HG03025 (cell line): ENCODE measurements around the gene GRIK3.
"Not testable (repeated sequence)": the region's sequence is repeated elsewhere in the genome, so short reads cannot be mapped to it uniquely, and the experiment has no call there.

ENCODE experiments used
- ATAC-seq: cut with Tn5 transposase; IDR thresholded peaks from one replicate; pipeline ENCODE4 v1.9.1; 2021; ENCODE audit warnings: mild to moderate bottlenecking, moderate library complexity; ENCODE audit not compliant: unreplicated experiment, low FRiP score

GRIK3 gene

GRCh38 chr1:37034121-37035013, at the start of gene GRIK3:
Gene GRIK3, minus strand, starts transcription at chr1:37034515. Its CDS starts 407 bp downstream, at chr1:37034108.
- ATAC-seq, result no peak

- ATAC-seq, result no peak
Observed at GRCh38 chr1:37084013-37084412, 49.7 kb upstream of the GRIK3 start.

- ATAC-seq, result no peak
Observed at GRCh38 chr1:37083603-37084002, 49.3 kb upstream of the GRIK3 start.

GRCh38 chr1:37080296-37080986, 46.1 kb upstream of the GRIK3 start:
- ATAC-seq, result not testable (repeated sequence)

GRCh38 chr1:37078866-37079265, 44.6 kb upstream of the GRIK3 start:
- ATAC-seq, result no peak

GRCh38 chr1:37076168-37076567, 41.9 kb upstream of the GRIK3 start:
- no peak for ATAC-seq

GRCh38 chr1:37073854-37074379, 39.6 kb upstream of the GRIK3 start:
- ATAC-seq, result no peak

- ATAC-seq, result no peak
Observed at GRCh38 chr1:37073152-37073853, 39.0 kb upstream of the GRIK3 start.

- ATAC-seq, result no peak
Observed at GRCh38 chr1:37071829-37072228, 37.5 kb upstream of the GRIK3 start.

- no peak for ATAC-seq
Observed at GRCh38 chr1:37070126-37070525, 35.8 kb upstream of the GRIK3 start.

GRCh38 chr1:37069406-37069805, 35.1 kb upstream of the GRIK3 start:
- no peak for ATAC-seq

- no peak for ATAC-seq
Observed at GRCh38 chr1:37068897-37069296, 34.6 kb upstream of the GRIK3 start.

GRCh38 chr1:37068260-37068659, 33.9 kb upstream of the GRIK3 start:
- no peak for ATAC-seq

GRCh38 chr1:37064039-37064438, 29.7 kb upstream of the GRIK3 start:
- ATAC-seq, result no peak

GRCh38 chr1:37059346-37059745, 25.0 kb upstream of the GRIK3 start:
- ATAC-seq, result no peak

GRCh38 chr1:37058424-37058988, 24.2 kb upstream of the GRIK3 start:
- ATAC-seq, result no peak

GRCh38 chr1:37056325-37056724, 22.0 kb upstream of the GRIK3 start:
- ATAC-seq, result no peak

GRCh38 chr1:37055631-37056030, 21.3 kb upstream of the GRIK3 start:
- no peak for ATAC-seq

GRCh38 chr1:37053173-37053572, 18.9 kb upstream of the GRIK3 start:
- no peak for ATAC-seq

- ATAC-seq, result no peak
Observed at GRCh38 chr1:37052120-37052519, 17.8 kb upstream of the GRIK3 start.

- ATAC-seq, result no peak
Observed at GRCh38 chr1:37051346-37051745, 17.0 kb upstream of the GRIK3 start.
